WTC11 (cell line): ENCODE results near the gene NIPA2. TPM values are rescaled to one million over a fixed set of nuclear protein-coding genes. Genes with fewer than 3 reads are reported as not detected.

Source experiments
- SP1 ChIP-seq: sonication (generic); formaldehyde crosslinking; conservative IDR thresholded peaks from 2 replicates; pipeline ENCODE4 v1.8.1; 2022; ENCODE audit warnings: missing genetic modification reagents
- ZBTB21 ChIP-seq: sonication (generic); formaldehyde crosslinking; IDR thresholded peaks from 2 replicates; pipeline ENCODE4 v1.8.1; 2023; ENCODE audit warnings: mild to moderate bottlenecking, missing genetic modification reagents, borderline replicate concordance
- total RNA-seq: library from RNA; stranded (reverse); gene quantifications from 3 replicates; pipeline ENCODE4 v1.2.3, GENCODE V29; 2021
- TF ChIP-seq, protein P1 (sequence below): fragments of 250-450 bp; sonication (Bioruptor Pico); IDR thresholded peaks from 2 replicates; pipeline ENCODE4 v2.1.2; 2022; ENCODE audit warnings: mild to moderate bottlenecking, moderate library complexity

Gene NIPA2
- total RNA-seq, 1 experiment from 2014 or later: 79.5 TPM

DNA sequence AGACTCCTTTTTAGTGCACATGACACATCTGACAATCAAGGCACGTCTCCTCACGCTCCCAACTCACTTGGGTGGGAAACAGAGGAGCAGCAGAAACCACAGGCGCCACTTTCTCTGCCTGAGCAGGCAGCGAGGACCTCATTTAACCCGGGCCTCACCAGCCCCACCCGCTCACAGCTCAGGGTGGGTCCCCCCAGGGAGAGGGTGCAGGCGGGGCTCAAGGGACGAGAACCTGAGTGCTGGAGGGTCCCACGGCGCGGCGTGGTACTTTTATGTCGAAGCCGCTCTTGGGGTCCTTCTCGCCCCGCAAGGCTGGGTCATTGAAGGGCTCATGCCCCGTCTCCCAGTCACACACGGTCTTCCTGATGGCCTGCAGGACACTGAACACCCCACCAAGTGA lies 79.1 kb downstream of the NIPA2 start (continued):
- TF ChIP-seq, protein P1, sequence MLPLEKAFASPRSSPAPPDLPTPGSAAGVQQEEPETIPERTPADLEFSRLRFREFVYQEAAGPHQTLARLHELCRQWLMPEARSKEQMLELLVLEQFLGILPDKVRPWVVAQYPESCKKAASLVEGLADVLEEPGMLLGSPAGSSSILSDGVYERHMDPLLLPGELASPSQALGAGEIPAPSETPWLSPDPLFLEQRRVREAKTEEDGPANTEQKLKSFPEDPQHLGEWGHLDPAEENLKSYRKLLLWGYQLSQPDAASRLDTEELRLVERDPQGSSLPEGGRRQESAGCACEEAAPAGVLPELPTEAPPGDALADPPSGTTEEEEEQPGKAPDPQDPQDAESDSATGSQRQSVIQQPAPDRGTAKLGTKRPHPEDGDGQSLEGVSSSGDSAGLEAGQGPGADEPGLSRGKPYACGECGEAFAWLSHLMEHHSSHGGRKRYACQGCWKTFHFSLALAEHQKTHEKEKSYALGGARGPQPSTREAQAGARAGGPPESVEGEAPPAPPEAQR: no peak
- no peak for TF ChIP-seq SP1 (CRISPR knock-in tag)
- TF ChIP-seq ZBTB21: no peak

Other genes starting within 250 kb of the NIPA2 start
- 19.0 to 22.4 TPM (median 19.9 TPM) in 3 replicates for gene NIPA1, start 52.0 kb upstream of the NIPA2 start, total RNA-seq
- 79.2 to 85.7 TPM (median 80.0 TPM) in 3 replicates for gene CYFIP1, start 141.7 kb downstream of the NIPA2 start, total RNA-seq
- 17.1 to 20.5 TPM (median 18.8 TPM) in 3 replicates for gene TUBGCP5, start 200.9 kb downstream of the NIPA2 start, total RNA-seq